HepG2 (cell line): ENCODE results near the gene CEP131. TPM values are rescaled to one million over a fixed set of nuclear protein-coding genes. Genes with fewer than 3 reads are reported as not detected.

ENCODE experiments used
- ATF5 ChIP-seq: sonication (generic); formaldehyde crosslinking; IDR thresholded peaks from 2 replicates; pipeline ENCODE4 v1.4.0; 2020; ENCODE audit warnings: mild to moderate bottlenecking, low read depth, missing genetic modification reagents
- CREB3 ChIP-seq: sonication (generic); formaldehyde crosslinking; IDR thresholded peaks from 2 replicates; pipeline ENCODE4 v1.5.0; 2020; ENCODE audit warnings: missing genetic modification reagents
- CTCF ChIP-seq: sonication (generic); formaldehyde crosslinking; IDR thresholded peaks from 2 replicates; pipeline ENCODE4 v1.5.0; 2020; ENCODE audit warnings: mild to moderate bottlenecking, missing genetic modification reagents, moderate library complexity
- DDIT3 ChIP-seq: sonication (generic); formaldehyde crosslinking; IDR thresholded peaks from 2 replicates; pipeline ENCODE4 v1.4.0; 2020; ENCODE audit warnings: mild to moderate bottlenecking, missing genetic modification reagents
- FOXO1 ChIP-seq: sonication (generic); formaldehyde crosslinking; IDR thresholded peaks from 2 replicates; pipeline ENCODE4 v1.4.0; 2020; ENCODE audit warnings: missing genetic modification reagents
- HDAC1 ChIP-seq: sonication (generic); formaldehyde crosslinking; IDR thresholded peaks from 2 replicates; pipeline ENCODE4 v1.5.1; 2020; ENCODE audit warnings: mild to moderate bottlenecking, missing genetic modification reagents
- IKZF1 ChIP-seq: fragments of 450-650 bp; IDR thresholded peaks from 2 replicates; pipeline ENCODE4 v1.7.1; 2016
- NFE2L1 ChIP-seq: sonication (generic); formaldehyde crosslinking; IDR thresholded peaks from 2 replicates; pipeline ENCODE4 v1.4.0; 2020; ENCODE audit warnings: missing genetic modification reagents, mild to moderate bottlenecking, borderline replicate concordance
- POGK ChIP-seq: sonication (generic); formaldehyde crosslinking; conservative IDR thresholded peaks from 2 replicates; pipeline ENCODE4 v1.8.0; 2022; ENCODE audit warnings: mild to moderate bottlenecking, moderate library complexity, missing genetic modification reagents
- POLR2A ChIP-seq, 2 experiments: IDR thresholded peaks; 2 replicates each; pipeline ENCODE4 v1.6.1; 2011; ENCODE audit warnings: low read depth in 2 of 2, low read length in 2 of 2, mild to moderate bottlenecking in 1 of 2, moderate library complexity in 1 of 2; ENCODE audit not compliant: insufficient read depth in 1 of 2
- SOX5 ChIP-seq: IDR thresholded peaks from 2 replicates; pipeline ENCODE4 v1.6.1; 2016; ENCODE audit warnings: borderline replicate concordance
- SP2 ChIP-seq: sonication (generic); formaldehyde crosslinking; IDR thresholded peaks from 2 replicates; pipeline ENCODE4 v1.5.1; 2020; ENCODE audit warnings: mild to moderate bottlenecking, missing genetic modification reagents
- SRF ChIP-seq: IDR thresholded peaks from 2 replicates; pipeline ENCODE4 v1.6.1; 2011; ENCODE audit warnings: mild to moderate bottlenecking, low read depth, low read length, moderate library complexity
- TAF15 ChIP-seq: fragments of 200-400 bp; formaldehyde crosslinking; IDR thresholded peaks from one replicate; pipeline ENCODE4 v1.6.1; 2018; ENCODE audit warnings: mild to moderate bottlenecking, low read depth, low read length; ENCODE audit not compliant: poor library complexity, severe bottlenecking
- ZBTB2 ChIP-seq: sonication (generic); formaldehyde crosslinking; IDR thresholded peaks from 2 replicates; pipeline ENCODE4 v1.8.0; 2022; ENCODE audit warnings: low read depth, missing genetic modification reagents
- ZBTB7B ChIP-seq: sonication (generic); formaldehyde crosslinking; IDR thresholded peaks from 2 replicates; pipeline ENCODE4 v1.4.0; 2020; ENCODE audit warnings: missing genetic modification reagents
- ZFP41 ChIP-seq: sonication (generic); formaldehyde crosslinking; IDR thresholded peaks from 2 replicates; pipeline ENCODE4 v1.4.0; 2020; ENCODE audit warnings: mild to moderate bottlenecking, missing genetic modification reagents, borderline replicate concordance
- ZNF10 ChIP-seq: sonication (generic); formaldehyde crosslinking; IDR thresholded peaks from 2 replicates; pipeline ENCODE4 v1.4.0; 2020; ENCODE audit warnings: mild to moderate bottlenecking, low read depth, missing genetic modification reagents, borderline replicate concordance
- ZNF230 ChIP-seq: sonication (generic); formaldehyde crosslinking; IDR thresholded peaks from 2 replicates; pipeline ENCODE4 v1.4.0; 2020; ENCODE audit warnings: mild to moderate bottlenecking, missing genetic modification reagents
- ZNF317 ChIP-seq: sonication (generic); formaldehyde crosslinking; IDR thresholded peaks from 2 replicates; pipeline ENCODE4 v1.5.0; 2020; ENCODE audit warnings: mild to moderate bottlenecking, missing genetic modification reagents
- ZNF776 ChIP-seq: sonication (generic); formaldehyde crosslinking; IDR thresholded peaks from 2 replicates; pipeline ENCODE4 v1.4.0; 2020; ENCODE audit warnings: mild to moderate bottlenecking, missing genetic modification reagents
- ZNF788 ChIP-seq: sonication (generic); formaldehyde crosslinking; IDR thresholded peaks from 2 replicates; pipeline ENCODE4 v1.5.0; 2020; ENCODE audit warnings: mild to moderate bottlenecking, missing genetic modification reagents, borderline replicate concordance
- ZSCAN31 ChIP-seq: sonication (generic); formaldehyde crosslinking; IDR thresholded peaks from 2 replicates; pipeline ENCODE4 v1.5.0; 2020; ENCODE audit warnings: low read depth, mild to moderate bottlenecking, missing genetic modification reagents
- polyA plus RNA-seq, 8 experiments: library from polyadenylated mRNA; depleted of rRNA in 3 of 8; stranded (reverse) in 7 of 8; unstranded in 1 of 8; fragments of >200 nt; fragmentation: Illumina TruSeq in 4 of 8; extraction: Trizol in 4 of 8; gene quantifications; 2 replicates each; pipeline versions ENCODE4 v1.2.1 to v1.2.3, GENCODE V29; 2011 to 2016; ENCODE audit warnings: low read depth in 4 of 8, missing spikeins in 1 of 8, mixed read lengths in 1 of 8; ENCODE audit not compliant: insufficient read depth in 1 of 8
- total RNA-seq, 5 experiments: library from RNA; depleted of rRNA; stranded (reverse); fragments of >200 nt; fragmentation: Illumina TruSeq; extraction: Trizol; gene quantifications; 2 replicates each; pipeline ENCODE4 v1.2.3, GENCODE V29; 2016; ENCODE audit warnings: low read depth in 1 of 5

The CEP131 gene
- total and polyA plus RNA-seq, 2 of the 13 experiments (the other 11 are each of a cell fraction or from before 2014, with no cell fraction given) = 5.0 to 16.8 TPM

- TF ChIP-seq HDAC1 (CRISPR knock-in tag) (0 out of 2 replicates have a peak, but pooled peaks have one; percentile 22), SP2 (peak; percentile 48; the same call in 1 of the 2 replicates), ZFP41 (CRISPR knock-in tag) (no peak), POGK (CRISPR knock-in tag) (0 out of 2 replicates have a peak, but pooled peaks have one; percentile 43), CREB3 (CRISPR knock-in tag) (no peak), ZNF788 (no peak), ZNF776 (CRISPR knock-in tag) (0 out of 2 replicates have a peak, but pooled peaks have one; percentile 13), ZBTB2 (no peak), ZNF317 (CRISPR knock-in tag) (no peak), SRF (no peak), POLR2A (IDR thresholded peaks at IDR 0.05; ENCODE audit: insufficient read depth in 1 of 2, low read depth in 2 of 2, low read length in 2 of 2) (peak in 1 of 2 experiments; percentile 44; a peak in 2 of 4 replicates), ZNF230 (CRISPR knock-in tag) (peak; percentile 53; the same call in 1 of the 2 replicates), NFE2L1 (CRISPR knock-in tag) (no peak), DDIT3 (CRISPR knock-in tag) (no peak), ATF5 (no peak), CTCF (CRISPR knock-in tag) (peak; percentile 97), FOXO1 (CRISPR knock-in tag) (peak; percentile 55; the same call in 1 of the 2 replicates), ZBTB7B (CRISPR knock-in tag) (peak; percentile 86), IKZF1 (no peak), TAF15 (peak; percentile 78), ZSCAN31 (CRISPR knock-in tag) (0 out of 2 replicates have a peak, but pooled peaks have one; percentile 16), SOX5 (CRISPR knock-in tag) (no peak), ZNF10 (CRISPR knock-in tag) (no peak)
These were observed 19.1 kb upstream of the CEP131 start (continued) for GRCh38 chr17:81241648-81242420.
